Ovary (tissue), 3 donors: Measurements from ENCODE around the gene NOL8.

Experiments used
- EP300 ChIP-seq: sonication (generic); formaldehyde crosslinking; IDR thresholded peaks from one replicate; pipeline ENCODE4 v1.6.1; 2017; ENCODE audit warnings: antibody characterized with exemption
- TF ChIP-seq, protein P1 (sequence below), 3 donors: fragments of 450-650 bp in 2 of 3; fragments of 200-600 bp in 1 of 3; IDR thresholded peaks; one replicate each; pipeline versions ENCODE4 v1.5.1 to v1.8.0; 2016 to 2022; ENCODE audit warnings: antibody characterized with exemption in 3 of 3, mild to moderate bottlenecking in 1 of 3
- donor health status: DM: no; HTN: no; CAD: no.

DNA sequence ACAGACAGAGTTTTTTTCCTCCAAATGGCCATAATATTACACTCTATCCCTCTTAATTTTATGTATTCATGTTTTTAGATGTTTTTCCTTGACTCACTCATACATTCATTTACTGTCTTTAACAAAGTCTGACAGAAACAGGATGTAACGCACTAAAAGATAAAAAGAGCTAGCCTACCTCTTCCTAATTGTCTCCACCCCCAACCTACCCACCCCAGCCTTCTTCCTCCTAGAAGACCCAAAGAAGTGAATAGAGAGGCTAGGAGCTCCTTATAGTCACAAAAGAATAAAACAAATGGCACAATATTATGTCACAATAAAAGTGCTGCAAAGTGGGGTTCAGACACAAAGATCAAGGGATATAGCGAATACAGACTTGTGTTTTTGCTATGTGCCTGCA is 719 bp downstream of the NOL8 start:
- TF ChIP-seq, protein P1, sequence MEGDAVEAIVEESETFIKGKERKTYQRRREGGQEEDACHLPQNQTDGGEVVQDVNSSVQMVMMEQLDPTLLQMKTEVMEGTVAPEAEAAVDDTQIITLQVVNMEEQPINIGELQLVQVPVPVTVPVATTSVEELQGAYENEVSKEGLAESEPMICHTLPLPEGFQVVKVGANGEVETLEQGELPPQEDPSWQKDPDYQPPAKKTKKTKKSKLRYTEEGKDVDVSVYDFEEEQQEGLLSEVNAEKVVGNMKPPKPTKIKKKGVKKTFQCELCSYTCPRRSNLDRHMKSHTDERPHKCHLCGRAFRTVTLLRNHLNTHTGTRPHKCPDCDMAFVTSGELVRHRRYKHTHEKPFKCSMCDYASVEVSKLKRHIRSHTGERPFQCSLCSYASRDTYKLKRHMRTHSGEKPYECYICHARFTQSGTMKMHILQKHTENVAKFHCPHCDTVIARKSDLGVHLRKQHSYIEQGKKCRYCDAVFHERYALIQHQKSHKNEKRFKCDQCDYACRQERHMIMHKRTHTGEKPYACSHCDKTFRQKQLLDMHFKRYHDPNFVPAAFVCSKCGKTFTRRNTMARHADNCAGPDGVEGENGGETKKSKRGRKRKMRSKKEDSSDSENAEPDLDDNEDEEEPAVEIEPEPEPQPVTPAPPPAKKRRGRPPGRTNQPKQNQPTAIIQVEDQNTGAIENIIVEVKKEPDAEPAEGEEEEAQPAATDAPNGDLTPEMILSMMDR (IDR thresholded peaks at IDR 0.05), result no peak
- TF ChIP-seq EP300, result no peak
